Neural cell (in vitro differentiated cells): ENCODE measurements around the gene MAGED4B. TPM values are rescaled to one million over a fixed set of nuclear protein-coding genes. Genes with fewer than 3 reads are reported as not detected.
"Not testable (repeated sequence)": the region's sequence is repeated elsewhere in the genome, so short reads cannot be mapped to it uniquely, and the experiment has no call there.

Experiments used
- H2AFZ ChIP-seq: fragments of 200-600, 300-800 bp; sonication (generic), shearing (Covaris generic); 2 replicates; pipeline ENCODE4 v1.6.0; 2014; ENCODE audit warnings: low read depth, mild to moderate bottlenecking, antibody characterized with exemption, low read length, moderate library complexity
- H3F3A ChIP-seq: fragments of 200-600 bp; shearing (Covaris generic); 2 replicates; pipeline ENCODE4 v1.6.1; 2016; ENCODE audit warnings: mild to moderate bottlenecking, moderate library complexity, mixed read lengths, antibody characterized with exemption, low read length; ENCODE audit not compliant: insufficient read depth, poor library complexity, severe bottlenecking
- H3K27ac ChIP-seq: fragments of 200-600, 300-800 bp; sonication (generic), shearing (Covaris generic); 2 replicates; pipeline ENCODE4 v1.5.1; 2014; ENCODE audit warnings: mild to moderate bottlenecking, low read length, moderate library complexity
- H3K27me3 ChIP-seq: fragments of 300-800, 200-600 bp; sonication (generic), shearing (Covaris generic); 2 replicates; pipeline ENCODE4 v1.6.0; 2014; ENCODE audit warnings: mild to moderate bottlenecking, low read depth, low read length, moderate library complexity; ENCODE audit not compliant: insufficient read depth
- H3K36me3 ChIP-seq: fragments of 300-800, 200-600 bp; sonication (generic), shearing (Covaris generic); 2 replicates; pipeline ENCODE4 v1.5.1; 2014; ENCODE audit warnings: mild to moderate bottlenecking, antibody characterized with exemption, low read length, moderate library complexity; ENCODE audit not compliant: insufficient read depth
- H3K4me2 ChIP-seq: fragments of 300-800, 200-600 bp; sonication (generic), shearing (Covaris generic); 2 replicates; pipeline ENCODE4 v1.6.0; 2014; ENCODE audit warnings: mild to moderate bottlenecking, low read length
- H3K4me3 ChIP-seq: fragments of 300-800, 200-600 bp; sonication (generic), shearing (Covaris generic); 2 replicates; pipeline ENCODE4 v1.5.1; 2014; ENCODE audit warnings: mild to moderate bottlenecking, low read length, moderate library complexity
- H3K79me2 ChIP-seq: fragments of 200-600 bp; shearing (Covaris generic); replicated peaks from 2 replicates; pipeline ENCODE4 v1.6.0; 2014; ENCODE audit warnings: mild to moderate bottlenecking, low read length, moderate library complexity; ENCODE audit not compliant: insufficient read depth
- H3K9ac ChIP-seq: fragments of 300-800, 200-600 bp; sonication (generic), shearing (Covaris generic); 2 replicates; pipeline ENCODE4 v1.6.1; 2016; ENCODE audit warnings: mild to moderate bottlenecking, low read length, mixed read lengths
- H3K9me2 ChIP-seq: fragments of 200-600 bp; shearing (Covaris generic); 2 replicates; pipeline ENCODE4 v1.6.1; 2016; ENCODE audit warnings: mild to moderate bottlenecking, low read length, mixed read lengths; ENCODE audit not compliant: insufficient read depth
- H3K9me3 ChIP-seq: fragments of 200-600, 300-800 bp; sonication (generic), shearing (Covaris generic); 2 replicates; pipeline ENCODE4 v1.6.1; 2016; ENCODE audit warnings: mild to moderate bottlenecking, mixed run types, low read length, moderate library complexity, mixed read lengths
- H4K20me1 ChIP-seq: fragments of 200-600 bp; shearing (Covaris generic); 2 replicates; pipeline ENCODE4 v1.6.1; 2016; ENCODE audit warnings: mild to moderate bottlenecking, mixed run types; ENCODE audit not compliant: insufficient read depth
- EP300 ChIP-seq: fragments of 450-650 bp; conservative IDR thresholded peaks from 2 replicates; pipeline ENCODE4 v1.6.1; 2014; ENCODE audit warnings: antibody characterized with exemption, mild to moderate bottlenecking, moderate library complexity; ENCODE audit not compliant: poor library complexity, severe bottlenecking
- EZH2 ChIP-seq: fragments of 200-600, 300-800 bp; shearing (Covaris generic), sonication (generic); IDR thresholded peaks from 2 replicates; pipeline ENCODE4 v1.6.1; 2014; ENCODE audit warnings: antibody characterized with exemption, low read length, borderline replicate concordance, mild to moderate bottlenecking; ENCODE audit not compliant: insufficient read depth, poor library complexity, severe bottlenecking
- MXI1 ChIP-seq: fragments of 450-650 bp; conservative IDR thresholded peaks from 2 replicates; pipeline ENCODE4 v1.6.1; 2014; ENCODE audit warnings: antibody characterized with exemption, mild to moderate bottlenecking; ENCODE audit not compliant: poor library complexity, severe bottlenecking
- POLR2AphosphoS5 ChIP-seq: IDR thresholded peaks from 2 replicates; pipeline ENCODE4 v1.6.1; 2012
- RAD21 ChIP-seq: fragments of 450-650 bp; conservative IDR thresholded peaks from 2 replicates; pipeline ENCODE4 v1.6.1; 2014; ENCODE audit warnings: antibody characterized with exemption, mild to moderate bottlenecking, moderate library complexity
- SMC3 ChIP-seq: fragments of 450-650 bp; conservative IDR thresholded peaks from 2 replicates; pipeline ENCODE4 v1.6.1; 2014; ENCODE audit warnings: antibody characterized with exemption, mild to moderate bottlenecking, moderate library complexity; ENCODE audit not compliant: poor library complexity
- TAF1 ChIP-seq: IDR thresholded peaks from 2 replicates; pipeline ENCODE4 v1.6.1; 2012; ENCODE audit warnings: low read depth
- polyA plus RNA-seq: library from polyadenylated mRNA; depleted of rRNA; stranded (reverse); fragments of >200 nt; gene quantifications from 2 replicates; pipeline ENCODE4 v1.2.3, GENCODE V29; 2014
- TF ChIP-seq, protein P1 (sequence below): fragments of 450-650 bp; IDR thresholded peaks from 2 replicates; pipeline ENCODE4 v1.5.1; 2014; ENCODE audit warnings: antibody characterized with exemption, mild to moderate bottlenecking, moderate library complexity; ENCODE audit not compliant: poor library complexity, severe bottlenecking
- TF ChIP-seq, protein P2 (sequence below): IDR thresholded peaks from 2 replicates; pipeline ENCODE4 v1.6.1; 2012; ENCODE audit warnings: borderline replicate concordance

MAGED4B gene
- polyA plus RNA-seq, 1 donor from 2014 or later: 343 TPM

DNA sequence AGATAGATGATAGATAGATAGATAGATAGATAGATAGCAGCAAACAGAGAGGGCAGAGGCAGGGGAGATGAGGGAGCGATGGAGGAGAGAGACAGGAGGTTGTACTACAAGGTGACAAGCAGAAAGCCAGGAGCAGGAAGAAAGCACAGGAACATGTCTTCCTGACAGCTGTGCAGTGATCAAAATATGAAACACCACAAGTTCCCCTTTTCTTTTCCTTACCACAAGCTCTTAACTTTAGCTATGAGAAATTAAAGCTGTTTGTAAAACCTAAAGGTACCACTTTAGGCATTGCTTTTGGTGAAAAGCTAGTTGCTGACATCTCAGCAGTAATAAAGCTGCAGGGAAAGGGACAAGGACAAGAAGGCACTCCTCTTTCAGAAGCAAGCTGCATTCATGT, 9.1 kb upstream of the MAGED4B start:
- TF ChIP-seq TAF1: no peak
- TF ChIP-seq RAD21: no peak
- TF ChIP-seq EP300: no peak
- TF ChIP-seq MXI1: no peak
- TF ChIP-seq EZH2: no peak
- TF ChIP-seq SMC3: no peak
- no peak for TF ChIP-seq POLR2AphosphoS5
- TF ChIP-seq, protein P1, sequence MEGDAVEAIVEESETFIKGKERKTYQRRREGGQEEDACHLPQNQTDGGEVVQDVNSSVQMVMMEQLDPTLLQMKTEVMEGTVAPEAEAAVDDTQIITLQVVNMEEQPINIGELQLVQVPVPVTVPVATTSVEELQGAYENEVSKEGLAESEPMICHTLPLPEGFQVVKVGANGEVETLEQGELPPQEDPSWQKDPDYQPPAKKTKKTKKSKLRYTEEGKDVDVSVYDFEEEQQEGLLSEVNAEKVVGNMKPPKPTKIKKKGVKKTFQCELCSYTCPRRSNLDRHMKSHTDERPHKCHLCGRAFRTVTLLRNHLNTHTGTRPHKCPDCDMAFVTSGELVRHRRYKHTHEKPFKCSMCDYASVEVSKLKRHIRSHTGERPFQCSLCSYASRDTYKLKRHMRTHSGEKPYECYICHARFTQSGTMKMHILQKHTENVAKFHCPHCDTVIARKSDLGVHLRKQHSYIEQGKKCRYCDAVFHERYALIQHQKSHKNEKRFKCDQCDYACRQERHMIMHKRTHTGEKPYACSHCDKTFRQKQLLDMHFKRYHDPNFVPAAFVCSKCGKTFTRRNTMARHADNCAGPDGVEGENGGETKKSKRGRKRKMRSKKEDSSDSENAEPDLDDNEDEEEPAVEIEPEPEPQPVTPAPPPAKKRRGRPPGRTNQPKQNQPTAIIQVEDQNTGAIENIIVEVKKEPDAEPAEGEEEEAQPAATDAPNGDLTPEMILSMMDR: no peak
- TF ChIP-seq, protein P2, sequence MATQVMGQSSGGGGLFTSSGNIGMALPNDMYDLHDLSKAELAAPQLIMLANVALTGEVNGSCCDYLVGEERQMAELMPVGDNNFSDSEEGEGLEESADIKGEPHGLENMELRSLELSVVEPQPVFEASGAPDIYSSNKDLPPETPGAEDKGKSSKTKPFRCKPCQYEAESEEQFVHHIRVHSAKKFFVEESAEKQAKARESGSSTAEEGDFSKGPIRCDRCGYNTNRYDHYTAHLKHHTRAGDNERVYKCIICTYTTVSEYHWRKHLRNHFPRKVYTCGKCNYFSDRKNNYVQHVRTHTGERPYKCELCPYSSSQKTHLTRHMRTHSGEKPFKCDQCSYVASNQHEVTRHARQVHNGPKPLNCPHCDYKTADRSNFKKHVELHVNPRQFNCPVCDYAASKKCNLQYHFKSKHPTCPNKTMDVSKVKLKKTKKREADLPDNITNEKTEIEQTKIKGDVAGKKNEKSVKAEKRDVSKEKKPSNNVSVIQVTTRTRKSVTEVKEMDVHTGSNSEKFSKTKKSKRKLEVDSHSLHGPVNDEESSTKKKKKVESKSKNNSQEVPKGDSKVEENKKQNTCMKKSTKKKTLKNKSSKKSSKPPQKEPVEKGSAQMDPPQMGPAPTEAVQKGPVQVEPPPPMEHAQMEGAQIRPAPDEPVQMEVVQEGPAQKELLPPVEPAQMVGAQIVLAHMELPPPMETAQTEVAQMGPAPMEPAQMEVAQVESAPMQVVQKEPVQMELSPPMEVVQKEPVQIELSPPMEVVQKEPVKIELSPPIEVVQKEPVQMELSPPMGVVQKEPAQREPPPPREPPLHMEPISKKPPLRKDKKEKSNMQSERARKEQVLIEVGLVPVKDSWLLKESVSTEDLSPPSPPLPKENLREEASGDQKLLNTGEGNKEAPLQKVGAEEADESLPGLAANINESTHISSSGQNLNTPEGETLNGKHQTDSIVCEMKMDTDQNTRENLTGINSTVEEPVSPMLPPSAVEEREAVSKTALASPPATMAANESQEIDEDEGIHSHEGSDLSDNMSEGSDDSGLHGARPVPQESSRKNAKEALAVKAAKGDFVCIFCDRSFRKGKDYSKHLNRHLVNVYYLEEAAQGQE: no peak
- no peak overlapping the region for H3K27ac ChIP-seq
- no peaks in the 10 kb centered on the region for H3K27me3 ChIP-seq
- H2AFZ ChIP-seq: no peak overlapping the region
- H3K9me3 ChIP-seq: no peaks in the 10 kb centered on the region
- no peaks in the 10 kb centered on the region for H3K9me2 ChIP-seq
- H3K36me3 ChIP-seq: no peaks in the 10 kb centered on the region
- H3K4me3 ChIP-seq: no peak overlapping the region
- H3K79me2 ChIP-seq: no peaks in the 10 kb centered on the region
- no peak overlapping the region for H3K9ac ChIP-seq
- no peaks in the 10 kb centered on the region for H4K20me1 ChIP-seq
- no peak overlapping the region for H3K4me2 ChIP-seq
- no peaks in the 10 kb centered on the region for H3F3A ChIP-seq

DNA sequence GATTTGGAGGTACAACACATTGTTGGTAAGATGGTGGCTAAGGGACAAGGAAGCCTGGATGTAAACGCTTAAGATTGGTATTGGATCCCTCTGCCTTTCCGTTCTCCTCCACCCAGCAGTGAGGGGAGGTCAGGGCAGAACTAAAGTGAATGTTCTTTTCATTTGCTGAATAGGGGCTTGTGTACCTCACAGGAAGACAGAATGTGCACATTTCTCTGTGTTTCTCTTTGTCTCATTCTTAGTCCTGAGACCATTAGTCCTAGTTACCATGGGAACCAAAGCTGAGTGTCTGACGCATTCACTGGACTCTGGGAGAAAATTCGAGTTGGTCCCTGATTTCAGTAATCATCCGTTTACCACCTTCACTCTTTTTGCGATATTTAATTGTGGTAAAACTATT, 26.7 kb downstream of the MAGED4B start:
- not testable (repeated sequence) for H2AFZ ChIP-seq, H3K9ac ChIP-seq, H3K9me2 ChIP-seq, H3K4me2 ChIP-seq, H3K4me3 ChIP-seq, H3F3A ChIP-seq, H3K36me3 ChIP-seq, H3K9me3 ChIP-seq, H3K79me2 ChIP-seq, H3K27ac ChIP-seq, H4K20me1 ChIP-seq, H3K27me3 ChIP-seq

DNA sequence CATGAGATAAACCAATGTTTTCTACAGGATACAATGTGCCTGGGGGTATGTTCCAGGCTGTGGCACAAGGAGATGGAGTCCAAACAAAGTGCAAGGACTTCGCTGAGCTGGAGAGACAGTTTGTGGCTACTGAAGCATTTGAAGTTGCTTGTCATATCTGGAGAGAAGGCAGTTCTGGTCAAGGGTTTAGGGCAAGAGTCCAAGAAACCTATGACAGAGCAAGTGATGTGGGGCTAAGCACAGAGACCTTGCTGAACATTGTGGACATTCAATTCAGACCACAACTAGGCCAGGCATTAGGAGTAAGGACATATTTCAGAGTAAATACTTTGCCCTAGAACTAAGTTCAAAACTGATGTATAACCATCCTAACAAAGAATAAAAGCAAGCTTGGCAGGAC, 34.8 kb downstream of the MAGED4B start:
- H2AFZ ChIP-seq: no peak overlapping the region
- H3K79me2 ChIP-seq: no peaks in the 10 kb centered on the region
- H3K4me3 ChIP-seq: no peak overlapping the region
- no peaks in the 10 kb centered on the region for H3K27me3 ChIP-seq
- H3K36me3 ChIP-seq: no peaks in the 10 kb centered on the region
- no peaks in the 10 kb centered on the region for H4K20me1 ChIP-seq
- H3K9me2 ChIP-seq: no peaks in the 10 kb centered on the region
- H3K4me2 ChIP-seq: no peak overlapping the region
- H3F3A ChIP-seq: no peaks in the 10 kb centered on the region
- no peak overlapping the region for H3K27ac ChIP-seq
- TF ChIP-seq TAF1 (no peak), SMC3 (no peak), EP300 (no peak), POLR2AphosphoS5 (no peak), MXI1 (no peak), RAD21 (no peak), EZH2 (no peak)
- TF ChIP-seq, protein P1: no peak
- TF ChIP-seq, protein P2: no peak
- no peaks in the 10 kb centered on the region for H3K9me3 ChIP-seq
- H3K9ac ChIP-seq: no peak overlapping the region
